Fibroblast of skin of scalp (primary cell): ENCODE data around the gene MORN5.

Experiments used
- DNase-seq: peaks from one replicate; pipeline ENCODE4 v3.0.0-alpha.2; 2013

The MORN5 gene

DNA sequence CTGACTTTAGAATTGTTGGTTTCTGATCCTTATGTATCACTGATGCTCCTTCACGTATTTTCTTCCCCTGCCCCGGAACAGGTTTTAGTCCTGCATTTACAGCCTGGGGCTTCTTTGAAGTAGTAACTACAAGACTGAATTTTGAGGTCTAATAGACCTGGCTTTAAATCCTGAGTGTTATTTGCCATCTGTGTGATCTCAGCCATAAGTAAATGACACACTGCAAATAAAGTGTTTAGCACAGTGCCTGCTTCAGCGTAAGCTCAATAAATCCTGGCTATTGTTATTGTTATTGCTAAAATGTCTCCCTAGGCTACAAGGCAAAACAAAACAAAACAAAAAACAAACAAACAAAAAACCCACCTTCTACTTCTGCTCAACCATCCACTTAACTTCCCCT lies 84.6 kb downstream of the MORN5 start:
- DNase-seq: no peak

- DNase-seq: no peak
These were observed 87.0 kb downstream of the MORN5 start for GRCh38 chr9:122246666-122247065.

DNA sequence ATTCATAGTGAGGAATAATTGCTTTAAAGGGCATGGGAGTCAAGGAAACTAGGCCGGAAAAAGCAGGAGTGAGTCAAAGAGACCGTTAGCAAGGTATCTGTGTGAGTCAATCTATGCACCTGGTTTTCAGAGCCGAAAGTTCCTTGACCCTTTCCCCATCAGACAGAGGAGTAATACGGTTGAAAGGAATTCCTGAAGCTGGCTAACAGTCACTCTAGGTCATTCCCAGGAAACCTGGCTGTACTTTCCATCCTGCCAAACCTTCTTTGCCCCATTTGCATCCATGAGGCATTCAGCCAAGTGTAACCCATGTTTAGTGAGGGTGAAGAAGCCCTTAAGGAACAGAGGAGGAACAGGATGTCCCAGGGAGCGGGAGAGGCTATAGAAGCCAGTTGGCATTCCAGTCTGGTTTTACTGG lies 88.7 kb downstream of the MORN5 start:
- DNase-seq: no peak
